HG02642 (cell line): ENCODE measurements around the gene OTOG.

Experiments
- ATAC-seq: cut with Tn5 transposase; IDR thresholded peaks from one replicate; pipeline ENCODE4 v1.9.1; 2021; ENCODE audit warnings: mild to moderate bottlenecking; ENCODE audit not compliant: unreplicated experiment, poor library complexity

Gene OTOG

GRCh38 chr11:17578296-17578695 is 31.2 kb downstream of the OTOG start:
- ATAC-seq = no peak

DNA sequence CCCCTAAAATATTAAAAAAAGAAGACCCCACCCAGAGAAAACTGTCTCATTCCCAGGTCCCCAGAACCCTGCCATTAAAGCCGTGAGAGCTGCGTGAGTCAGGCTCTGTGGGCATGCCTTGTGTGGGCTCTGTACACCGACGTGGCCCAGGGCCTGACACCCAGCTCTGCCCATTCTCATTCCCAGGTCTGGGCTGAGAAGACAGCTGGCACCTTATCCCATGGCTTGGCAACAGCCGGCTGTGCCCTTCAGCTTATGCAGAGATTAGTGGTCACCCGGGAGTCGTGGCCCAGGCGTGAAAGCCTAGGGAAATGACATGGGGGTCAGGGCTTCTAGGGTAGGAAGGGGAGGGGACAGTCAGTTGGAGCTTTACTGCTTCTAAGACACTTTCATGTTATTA is 31.9 kb downstream of the OTOG start:
- ATAC-seq = no peak

DNA sequence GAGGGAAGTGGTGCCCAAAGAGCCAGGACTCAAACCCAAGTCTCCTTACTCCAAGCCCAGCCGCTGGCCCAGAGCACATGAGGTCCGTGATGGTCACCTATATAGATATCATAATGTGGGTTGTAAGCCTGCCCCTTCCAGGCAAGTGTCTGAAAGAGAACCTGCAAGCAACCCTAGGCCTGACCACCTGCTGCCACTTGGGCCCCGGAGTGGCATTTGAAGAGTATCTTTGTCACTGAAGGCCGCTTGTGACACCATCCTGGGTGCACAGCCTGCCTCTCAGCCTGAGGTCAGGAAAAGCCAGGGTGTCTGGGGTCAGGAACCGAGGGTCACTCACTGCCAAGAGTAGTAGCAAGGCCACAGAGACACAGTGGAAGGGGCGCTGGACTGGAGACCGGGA is 32.4 kb downstream of the OTOG start:
- ATAC-seq = no peak

DNA sequence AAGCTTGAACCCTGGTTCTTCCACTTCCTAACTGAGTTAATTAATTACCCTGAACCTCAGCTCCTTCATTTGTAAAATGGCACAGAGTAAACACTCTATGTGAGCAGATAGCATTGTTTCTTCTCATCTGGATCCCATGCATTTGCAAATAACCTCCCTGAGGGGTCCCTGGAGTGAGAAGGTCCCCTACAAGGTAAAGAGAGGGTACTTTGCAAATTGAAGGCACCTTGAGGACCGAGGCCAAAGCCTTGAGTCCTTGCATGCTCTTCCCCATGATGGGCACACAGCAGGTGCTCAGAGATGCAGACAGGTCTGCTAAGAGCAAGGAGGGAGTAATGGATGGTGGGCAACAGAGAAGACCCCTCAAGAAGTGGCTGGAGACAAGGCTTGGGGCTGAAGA is 33.2 kb downstream of the OTOG start:
- no peak for ATAC-seq

DNA sequence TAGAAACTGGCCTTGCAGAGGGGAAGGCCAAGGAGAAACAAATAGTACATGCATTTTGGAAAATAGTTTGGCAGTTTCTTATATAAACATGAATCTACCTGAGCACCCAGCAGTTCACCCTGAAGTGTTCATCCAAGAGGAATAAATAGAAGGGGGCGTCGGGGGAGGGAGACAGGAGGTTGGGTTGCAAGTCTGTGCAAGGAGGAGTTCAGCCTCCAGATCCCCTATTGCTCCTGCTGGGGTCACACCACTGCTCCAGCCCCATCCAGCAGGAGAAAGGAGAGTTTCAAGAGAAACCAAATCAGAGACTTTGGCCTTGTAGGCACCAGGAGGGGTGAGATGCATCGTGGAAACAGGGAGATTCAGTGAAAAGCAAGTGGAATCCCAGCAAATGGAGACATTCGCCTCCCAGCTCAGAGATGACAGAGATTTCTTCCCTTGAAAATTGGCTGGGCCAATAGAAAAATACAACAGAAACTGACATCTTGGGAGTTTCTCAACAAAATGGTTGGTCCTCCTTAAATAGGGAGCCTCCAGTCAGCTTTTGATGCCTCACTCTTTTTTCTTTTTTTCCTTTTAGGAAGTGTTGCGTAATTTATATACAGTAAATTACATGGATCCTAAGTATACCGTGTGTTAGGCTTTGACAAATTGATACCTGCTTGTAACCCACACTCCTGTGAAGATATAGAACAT is 34.1 kb downstream of the OTOG start:
- no peak for ATAC-seq

GRCh38 chr11:17581732-17582053 is 34.6 kb downstream of the OTOG start:
- no peak for ATAC-seq

GRCh38 chr11:17585911-17586695 is 39.0 kb downstream of the OTOG start:
- no peak for ATAC-seq

DNA sequence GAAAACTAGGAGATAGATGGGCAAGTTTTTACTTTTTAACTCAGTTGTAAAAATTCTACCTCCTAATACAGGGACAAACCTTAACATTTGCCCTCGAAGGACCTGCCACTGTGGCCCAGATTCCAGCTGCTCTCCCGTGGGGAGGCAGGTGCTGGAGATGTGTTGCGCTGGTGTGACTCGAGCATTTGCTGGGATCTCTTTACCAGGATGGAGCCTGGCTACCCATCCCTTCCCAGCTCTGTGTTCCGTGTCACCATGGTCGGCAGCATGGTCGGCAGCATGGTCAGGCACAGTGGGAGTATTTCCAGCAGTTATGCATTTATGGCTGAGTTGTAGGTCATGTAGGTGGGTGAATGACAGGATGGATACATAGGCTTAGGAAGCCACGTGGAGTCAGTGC is 41.1 kb downstream of the OTOG start:
- no peak for ATAC-seq

DNA sequence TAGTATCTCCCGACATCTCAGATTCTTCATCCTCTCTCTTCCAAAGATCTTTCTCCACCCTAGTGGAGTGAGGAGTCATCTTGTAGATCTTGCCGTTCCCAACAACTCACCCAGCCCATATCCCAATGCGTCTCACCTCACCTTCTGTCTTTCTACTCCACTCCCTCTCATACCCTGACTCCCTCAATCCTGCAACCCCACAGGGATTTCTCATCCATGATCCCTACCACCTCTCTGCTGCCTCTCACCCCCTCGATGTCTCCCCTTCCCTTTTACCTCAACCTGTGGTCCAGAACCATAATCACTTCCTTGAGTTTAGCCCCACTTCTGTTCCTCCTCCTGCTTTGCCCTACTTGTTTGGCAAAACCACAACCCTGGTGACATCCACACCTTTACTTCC is 41.7 kb downstream of the OTOG start:
- no peak for ATAC-seq

- no peak for ATAC-seq
These were observed 43.4 kb downstream of the OTOG start for GRCh38 chr11:17590463-17590862.

DNA sequence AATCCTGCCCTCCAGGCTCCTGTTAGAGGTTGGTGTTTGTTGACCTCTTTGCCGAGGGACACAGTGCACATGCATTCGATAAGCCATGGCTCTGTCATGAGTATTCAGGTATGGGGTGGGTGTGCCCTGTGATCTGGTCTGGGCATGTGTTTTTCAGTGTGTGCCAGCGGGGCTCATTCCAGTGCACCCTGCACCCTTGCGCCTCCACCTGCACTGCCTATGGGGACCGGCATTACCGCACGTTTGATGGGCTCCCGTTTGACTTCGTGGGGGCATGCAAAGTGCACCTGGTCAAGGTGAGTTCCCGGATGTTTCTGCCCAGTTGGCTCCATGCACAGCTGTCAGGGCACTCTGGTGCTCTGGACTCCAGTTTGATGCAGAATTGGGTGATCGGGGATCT is 44.2 kb downstream of the OTOG start:
- ATAC-seq = no peak

GRCh38 chr11:17593466-17594245 is 46.6 kb downstream of the OTOG start:
- ATAC-seq = no peak

- ATAC-seq = no peak
These were observed 47.7 kb downstream of the OTOG start for GRCh38 chr11:17594686-17595192.

DNA sequence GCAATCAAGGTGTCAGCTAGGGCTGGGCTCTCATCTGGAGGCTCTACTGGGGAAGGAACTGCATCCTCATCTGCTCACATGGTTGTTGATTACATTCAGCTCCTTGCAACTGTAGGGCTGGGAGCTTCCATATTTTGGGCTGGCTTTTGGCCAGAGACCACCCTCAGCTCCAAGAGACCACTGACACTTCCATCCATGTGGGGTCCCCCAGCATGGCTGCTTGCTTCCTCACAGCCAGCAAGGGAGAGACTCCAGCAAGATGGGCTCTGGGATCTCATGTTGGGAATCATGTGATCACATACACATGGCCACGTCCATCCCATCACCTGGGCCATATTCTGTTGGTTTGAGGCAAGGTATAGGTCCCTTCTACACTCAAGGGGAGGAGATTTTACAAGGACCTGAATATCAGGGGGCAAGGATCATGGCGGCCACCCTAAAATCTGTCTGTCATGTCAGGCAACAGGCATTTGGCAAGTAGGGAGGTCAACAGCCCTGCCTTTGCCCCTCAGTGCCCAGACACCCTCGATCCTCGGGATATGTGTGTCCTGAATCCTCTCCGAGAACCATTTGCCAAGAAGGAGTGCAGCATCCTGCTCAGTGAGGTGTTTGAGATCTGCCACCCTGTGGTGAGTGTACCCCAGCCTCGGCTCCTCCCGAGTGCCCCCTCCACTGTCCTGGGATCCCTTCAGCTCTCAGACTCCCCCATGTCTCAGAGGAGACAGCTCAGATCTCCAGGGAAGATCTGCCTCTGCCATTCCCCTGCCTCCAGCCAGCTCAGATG is 48.7 kb downstream of the OTOG start:
- no peak for ATAC-seq

GRCh38 chr11:17596310-17596669 is 49.2 kb downstream of the OTOG start:
- ATAC-seq = no peak

GRCh38 chr11:17596711-17597110 is 49.7 kb downstream of the OTOG start:
- ATAC-seq = no peak

DNA sequence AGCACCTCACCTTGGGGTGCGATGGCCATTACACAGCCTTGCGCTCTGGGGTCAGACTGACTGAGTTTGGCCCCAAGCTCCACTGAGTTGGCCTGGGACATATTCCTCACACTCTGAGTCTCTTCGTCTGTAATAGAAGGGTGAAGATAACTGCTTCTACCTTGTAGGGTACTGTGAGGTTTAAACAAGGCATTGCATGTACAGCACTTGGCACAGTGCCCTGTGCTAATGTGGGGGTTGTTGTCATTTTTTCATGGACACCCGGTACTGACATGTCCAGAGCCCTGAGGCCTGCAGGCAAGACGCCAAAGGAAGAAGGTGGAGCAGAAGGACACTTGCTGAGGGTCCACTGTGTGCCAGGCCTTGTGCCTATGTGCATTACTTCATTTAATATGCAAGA is 50.7 kb downstream of the OTOG start:
- no peak for ATAC-seq

DNA sequence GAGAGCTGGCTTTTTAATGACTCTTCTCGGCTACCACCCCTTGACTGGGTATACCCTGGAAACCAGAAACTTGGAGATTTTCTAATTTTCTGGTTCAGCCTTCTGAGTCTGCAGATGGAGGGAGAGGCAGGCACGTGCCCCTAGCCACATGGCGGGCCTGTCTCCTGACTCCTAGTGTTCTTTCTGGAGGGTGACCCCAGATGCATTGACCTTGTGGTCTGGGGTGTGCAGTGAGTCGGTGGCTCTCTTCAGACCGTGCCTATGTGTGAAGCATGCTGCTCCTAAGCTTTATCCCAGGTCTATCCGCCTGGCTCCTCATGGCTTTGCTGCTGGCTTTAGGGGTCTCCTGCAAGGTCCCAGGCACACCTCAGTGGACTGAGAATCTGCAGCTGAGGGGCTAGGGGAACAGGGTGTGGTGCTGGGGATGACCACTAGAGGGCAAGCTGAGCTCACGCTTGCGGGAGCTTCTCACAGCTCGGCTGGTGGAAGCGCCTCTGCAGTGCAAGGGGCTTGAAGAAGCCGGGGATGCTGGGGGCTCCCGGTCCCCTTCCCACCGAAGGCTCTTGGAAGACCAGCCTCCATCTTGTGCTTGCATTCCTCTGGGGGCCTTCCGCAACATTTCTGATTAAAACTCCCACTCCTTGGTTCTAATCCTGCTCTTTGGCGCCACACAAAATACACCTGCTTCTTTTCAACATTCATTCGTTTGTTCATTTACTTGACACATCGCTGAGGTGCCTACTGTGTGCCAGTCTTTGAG is 51.8 kb downstream of the OTOG start:
- peak; percentile 92 for ATAC-seq

DNA sequence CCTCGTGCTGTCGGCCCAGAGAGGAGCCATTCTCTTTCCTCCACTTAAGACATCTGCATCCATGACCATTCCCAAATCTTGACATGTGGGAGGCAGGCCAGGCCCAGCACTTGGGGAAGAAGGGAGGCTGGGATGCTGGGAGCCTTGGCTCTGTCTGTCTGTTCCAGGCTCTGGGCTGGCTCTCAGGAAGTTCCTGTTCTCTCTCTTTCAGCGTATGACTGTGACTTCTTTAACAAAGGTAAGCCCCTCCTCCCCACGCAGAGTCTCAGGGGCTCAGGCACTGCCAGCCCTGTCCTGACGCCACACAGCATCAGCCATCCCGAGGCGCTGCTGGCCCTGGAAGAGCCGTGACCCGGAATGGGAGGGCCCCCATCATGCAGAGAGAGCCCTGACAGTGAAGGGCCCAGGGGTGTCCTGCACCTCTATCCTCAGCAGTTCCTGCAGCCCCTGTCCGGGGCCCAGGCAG is 52.4 kb downstream of the OTOG start:
- no peak for ATAC-seq
